ENCODE measurements around the gene GGT6.

The GGT6 gene

GRCh38 chr17:4574448-4575045 is 14.2 kb upstream of the GGT6 start:
- no peak overlapping the region for H3K27ac ChIP-seq
- no peak for TF ChIP-seq CTCF (IDR thresholded peaks at IDR 0.05)

GRCh38 chr17:4573669-4574068 is 13.3 kb upstream of the GGT6 start:
- no peak for DNase-seq (ENCODE audit: low spot score)
- no peak overlapping the region for H3K27ac ChIP-seq
- no peak for TF ChIP-seq CTCF (IDR thresholded peaks at IDR 0.05)
- no peak overlapping the region for H3K4me3 ChIP-seq

More at GRCh38 chr17:4574448-4575045, 14.2 kb upstream of the GGT6 start:
- DNase-seq (ENCODE audit: low spot score) = no peak
- H3K4me3 ChIP-seq = no peak overlapping the region

- no peak for TF ChIP-seq CTCF (IDR thresholded peaks at IDR 0.05)
- Histone ChIP-seq H3K4me3 (no peak overlapping the region), H3K27ac (no peak overlapping the region)
- DNase-seq (ENCODE audit: low spot score) = no peak
Observed at GRCh38 chr17:4573115-4573514, 12.7 kb upstream of the GGT6 start.

- Histone ChIP-seq H3K27ac (no peak overlapping the region), H3K4me3 (no peak overlapping the region)
- TF ChIP-seq CTCF (IDR thresholded peaks at IDR 0.05) = no peak
- no peak for DNase-seq (ENCODE audit: low spot score)
Observed at GRCh38 chr17:4572131-4572530, 11.8 kb upstream of the GGT6 start.

- Histone ChIP-seq H3K27ac (no peak overlapping the region), H3K4me3 (no peak overlapping the region)
- no peak for TF ChIP-seq CTCF (IDR thresholded peaks at IDR 0.05)
- DNase-seq (ENCODE audit: low spot score) = no peak
Observed at GRCh38 chr17:4569591-4569990, 9.2 kb upstream of the GGT6 start.

- H3K4me3 ChIP-seq = no peak overlapping the region
- no peak for DNase-seq (ENCODE audit: low spot score)
- no peak overlapping the region for H3K27ac ChIP-seq
- no peak for TF ChIP-seq CTCF (IDR thresholded peaks at IDR 0.05)
Observed at GRCh38 chr17:4566785-4567184, 6.4 kb upstream of the GGT6 start.
